Mesothelial cell of epicardium (in vitro differentiated cells): ENCODE results near the gene MRRF. TPM values are rescaled to one million over a fixed set of nuclear protein-coding genes. Genes with fewer than 3 reads are reported as not detected.

Experiments used
- DNase-seq, 2 experiments: peaks; one replicate each; pipeline ENCODE4 v3.0.0; 2021; ENCODE audit warnings: low spot score in 2 of 2; ENCODE audit not compliant: unreplicated experiment in 2 of 2
- H3K27ac Mint-ChIP-seq: 2 replicates; pipeline ENCODE4 v1.8.0; 2021; ENCODE audit warnings: mixed read lengths
- H3K27me3 Mint-ChIP-seq: 2 replicates; pipeline ENCODE4 v1.8.0; 2021; ENCODE audit warnings: low read depth, mixed read lengths
- H3K36me3 Mint-ChIP-seq: 2 replicates; pipeline ENCODE4 v1.8.0; 2021; ENCODE audit warnings: mixed read lengths
- H3K4me1 Mint-ChIP-seq: 2 replicates; pipeline ENCODE4 v1.8.0; 2021; ENCODE audit warnings: mixed read lengths
- H3K4me3 Mint-ChIP-seq: 2 replicates; pipeline ENCODE4 v1.8.0; 2021; ENCODE audit warnings: mild to moderate bottlenecking, moderate library complexity, mixed read lengths
- H3K9me3 Mint-ChIP-seq: 2 replicates; pipeline ENCODE4 v1.8.0; 2021; ENCODE audit warnings: mixed read lengths
- total RNA-seq: library from RNA; stranded (reverse); gene quantifications from 3 replicates; pipeline ENCODE4 v1.2.1, GENCODE V29; 2021
- TF ChIP-seq, protein P1 (sequence below): fragments of 200-600 bp; sonication (generic); IDR thresholded peaks from one replicate; pipeline ENCODE4 v1.5.0; 2021; ENCODE audit warnings: antibody characterized with exemption; ENCODE audit not compliant: unreplicated experiment

The MRRF gene
- total RNA-seq, 1 donor from 2014 or later, result 39.2 TPM

DNA sequence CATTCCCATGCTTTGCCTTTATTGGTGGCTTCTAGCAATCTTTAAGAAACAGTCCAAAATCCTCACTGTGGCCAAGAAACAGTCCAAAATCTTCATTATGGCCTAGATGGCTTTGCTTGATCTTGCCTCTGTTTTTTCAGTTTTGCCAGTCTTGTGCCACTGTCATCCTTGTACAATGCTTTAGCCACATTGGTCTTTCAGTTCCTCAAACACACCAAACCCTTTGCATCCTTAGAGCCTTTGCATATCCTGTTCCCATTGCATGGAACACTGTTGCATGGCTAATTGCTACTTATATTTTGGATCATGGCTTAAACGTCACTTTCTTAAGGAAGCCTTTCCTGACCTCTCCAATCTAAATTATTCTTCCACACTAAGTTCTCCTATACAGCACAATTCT is 22.1 kb downstream of the MRRF start:
- H3K27ac Mint-ChIP-seq, result no peak overlapping the region
- H3K4me3 Mint-ChIP-seq, result no peak overlapping the region
- TF ChIP-seq, protein P1, sequence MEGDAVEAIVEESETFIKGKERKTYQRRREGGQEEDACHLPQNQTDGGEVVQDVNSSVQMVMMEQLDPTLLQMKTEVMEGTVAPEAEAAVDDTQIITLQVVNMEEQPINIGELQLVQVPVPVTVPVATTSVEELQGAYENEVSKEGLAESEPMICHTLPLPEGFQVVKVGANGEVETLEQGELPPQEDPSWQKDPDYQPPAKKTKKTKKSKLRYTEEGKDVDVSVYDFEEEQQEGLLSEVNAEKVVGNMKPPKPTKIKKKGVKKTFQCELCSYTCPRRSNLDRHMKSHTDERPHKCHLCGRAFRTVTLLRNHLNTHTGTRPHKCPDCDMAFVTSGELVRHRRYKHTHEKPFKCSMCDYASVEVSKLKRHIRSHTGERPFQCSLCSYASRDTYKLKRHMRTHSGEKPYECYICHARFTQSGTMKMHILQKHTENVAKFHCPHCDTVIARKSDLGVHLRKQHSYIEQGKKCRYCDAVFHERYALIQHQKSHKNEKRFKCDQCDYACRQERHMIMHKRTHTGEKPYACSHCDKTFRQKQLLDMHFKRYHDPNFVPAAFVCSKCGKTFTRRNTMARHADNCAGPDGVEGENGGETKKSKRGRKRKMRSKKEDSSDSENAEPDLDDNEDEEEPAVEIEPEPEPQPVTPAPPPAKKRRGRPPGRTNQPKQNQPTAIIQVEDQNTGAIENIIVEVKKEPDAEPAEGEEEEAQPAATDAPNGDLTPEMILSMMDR, result no peak
- no peaks in the 10 kb centered on the region for H3K9me3 Mint-ChIP-seq
- DNase-seq, result no peak
- H3K36me3 Mint-ChIP-seq, result peaks cover 21% of the 10 kb centered on the region
- H3K27me3 Mint-ChIP-seq, result no peaks in the 10 kb centered on the region
- no peaks in the 10 kb centered on the region for H3K4me1 Mint-ChIP-seq

DNA sequence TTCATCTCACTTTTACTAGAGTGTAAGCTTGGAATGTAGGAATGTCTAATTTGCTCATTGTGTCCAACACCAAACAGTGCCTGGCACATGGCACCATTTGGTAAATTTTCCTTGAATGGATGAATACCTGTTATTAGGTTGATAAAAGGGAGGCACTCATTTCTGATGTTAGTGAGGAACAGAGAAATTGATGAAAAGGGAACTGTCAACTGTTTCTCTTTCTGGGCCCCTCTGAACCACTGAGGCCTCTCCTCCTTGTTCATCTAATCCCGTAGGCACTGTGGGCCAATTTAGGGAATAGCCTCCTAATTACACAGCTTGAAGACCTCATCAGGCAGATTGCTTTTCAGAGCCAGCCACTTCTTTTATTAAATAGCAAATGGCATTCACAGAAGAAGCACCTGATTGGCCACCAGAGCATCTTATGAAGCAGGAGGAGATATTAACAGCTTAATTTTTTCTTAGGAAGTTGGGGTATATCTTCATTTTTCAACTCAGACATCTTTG is 22.6 kb downstream of the MRRF start:
- Mint-ChIP-seq H3K4me1 (no peaks in the 10 kb centered on the region), H3K4me3 (no peak overlapping the region), H3K36me3 (peaks cover 21% of the 10 kb centered on the region), H3K9me3 (no peaks in the 10 kb centered on the region), H3K27ac (no peak overlapping the region), H3K27me3 (no peaks in the 10 kb centered on the region)
- TF ChIP-seq, protein P1, result no peak
- DNase-seq, result no peak

DNA sequence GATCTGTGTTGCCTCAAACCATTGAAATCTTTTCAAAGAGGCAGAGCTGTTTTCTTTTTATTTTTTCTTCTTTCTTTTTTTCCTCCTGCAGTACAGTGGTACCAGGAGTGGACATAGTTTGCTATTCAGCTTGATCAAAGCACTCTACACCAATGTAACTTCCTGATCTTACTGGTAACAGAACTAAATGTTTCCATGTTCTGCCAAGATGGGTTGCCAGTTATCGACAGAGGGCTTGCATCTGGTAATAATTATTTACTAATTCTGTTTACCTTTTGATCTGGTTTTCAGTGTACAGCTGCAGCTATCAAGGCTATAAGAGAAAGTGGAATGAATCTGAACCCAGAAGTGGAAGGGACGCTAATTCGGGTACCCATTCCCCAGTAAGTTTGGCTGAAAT is 26.8 kb downstream of the MRRF start:
- Mint-ChIP-seq H3K4me1 (peaks cover 3% of the 10 kb centered on the region), H3K4me3 (no peak overlapping the region), H3K36me3 (peaks cover 20% of the 10 kb centered on the region), H3K27ac (no peak overlapping the region), H3K9me3 (no peaks in the 10 kb centered on the region), H3K27me3 (no peaks in the 10 kb centered on the region)
- DNase-seq, result no peak
- TF ChIP-seq, protein P1, result no peak

DNA sequence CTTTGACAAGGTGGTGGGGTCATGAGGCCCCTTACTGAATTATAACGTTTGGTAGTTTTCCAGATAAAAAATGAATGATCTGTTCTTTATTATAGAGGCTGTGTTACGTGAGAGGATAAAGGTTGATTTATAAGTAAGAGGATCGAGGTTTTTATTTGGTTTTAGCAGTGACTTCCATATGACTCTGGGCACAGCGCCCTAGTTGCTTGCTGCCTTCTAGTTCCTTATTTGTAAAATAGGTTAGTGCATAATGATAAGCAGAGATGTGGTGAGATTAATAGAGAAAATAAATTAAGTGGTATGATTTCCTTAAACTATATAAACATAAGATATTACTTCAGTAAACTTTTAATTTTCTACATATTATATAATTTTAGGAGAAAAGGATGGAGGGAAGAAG is 29.8 kb downstream of the MRRF start:
- H3K27me3 Mint-ChIP-seq, result no peaks in the 10 kb centered on the region
- no peak for DNase-seq
- H3K27ac Mint-ChIP-seq, result no peak overlapping the region
- peaks cover 3% of the 10 kb centered on the region for H3K4me1 Mint-ChIP-seq
- H3K36me3 Mint-ChIP-seq, result peaks cover 33% of the 10 kb centered on the region
- TF ChIP-seq, protein P1, result no peak
- no peak overlapping the region for H3K4me3 Mint-ChIP-seq
- no peaks in the 10 kb centered on the region for H3K9me3 Mint-ChIP-seq

GRCh38 chr9:122297512-122297911 is 32.8 kb downstream of the MRRF start:
- no peaks in the 10 kb centered on the region for H3K27me3 Mint-ChIP-seq
- H3K4me1 Mint-ChIP-seq, result peaks cover 3% of the 10 kb centered on the region
- no peak for DNase-seq
- H3K27ac Mint-ChIP-seq, result no peak overlapping the region
- no peaks in the 10 kb centered on the region for H3K9me3 Mint-ChIP-seq
- no peak overlapping the region for H3K4me3 Mint-ChIP-seq
- H3K36me3 Mint-ChIP-seq, result peaks cover 42% of the 10 kb centered on the region
- TF ChIP-seq, protein P1, result no peak
